ENCODE measurements around the gene LIN9.

LIN9 gene

GRCh38 chr1:226314055-226314454 is 5.1 kb upstream of the LIN9 start:
- H3K9me3 Mint-ChIP-seq: no peaks in the 10 kb centered on the region
- TF ChIP-seq, protein P1, sequence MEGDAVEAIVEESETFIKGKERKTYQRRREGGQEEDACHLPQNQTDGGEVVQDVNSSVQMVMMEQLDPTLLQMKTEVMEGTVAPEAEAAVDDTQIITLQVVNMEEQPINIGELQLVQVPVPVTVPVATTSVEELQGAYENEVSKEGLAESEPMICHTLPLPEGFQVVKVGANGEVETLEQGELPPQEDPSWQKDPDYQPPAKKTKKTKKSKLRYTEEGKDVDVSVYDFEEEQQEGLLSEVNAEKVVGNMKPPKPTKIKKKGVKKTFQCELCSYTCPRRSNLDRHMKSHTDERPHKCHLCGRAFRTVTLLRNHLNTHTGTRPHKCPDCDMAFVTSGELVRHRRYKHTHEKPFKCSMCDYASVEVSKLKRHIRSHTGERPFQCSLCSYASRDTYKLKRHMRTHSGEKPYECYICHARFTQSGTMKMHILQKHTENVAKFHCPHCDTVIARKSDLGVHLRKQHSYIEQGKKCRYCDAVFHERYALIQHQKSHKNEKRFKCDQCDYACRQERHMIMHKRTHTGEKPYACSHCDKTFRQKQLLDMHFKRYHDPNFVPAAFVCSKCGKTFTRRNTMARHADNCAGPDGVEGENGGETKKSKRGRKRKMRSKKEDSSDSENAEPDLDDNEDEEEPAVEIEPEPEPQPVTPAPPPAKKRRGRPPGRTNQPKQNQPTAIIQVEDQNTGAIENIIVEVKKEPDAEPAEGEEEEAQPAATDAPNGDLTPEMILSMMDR (IDR thresholded peaks at IDR 0.05; ENCODE audit: unreplicated experiment in 3 of 3): no peak
- peaks cover 7% of the 10 kb centered on the region for H3K27me3 Mint-ChIP-seq (ENCODE audit: low read depth)
- peaks cover 9% of the 10 kb centered on the region for H3K4me1 Mint-ChIP-seq
- H3K27ac Mint-ChIP-seq: no peak overlapping the region
- H3K4me3 Mint-ChIP-seq: no peak overlapping the region
- H3K36me3 Mint-ChIP-seq (ENCODE audit: low read depth): no peaks in the 10 kb centered on the region

- Mint-ChIP-seq H3K27me3 (ENCODE audit: low read depth) (peaks cover 7% of the 10 kb centered on the region), H3K27ac (no peak overlapping the region), H3K36me3 (ENCODE audit: low read depth) (no peaks in the 10 kb centered on the region), H3K4me1 (peaks cover 9% of the 10 kb centered on the region), H3K4me3 (no peak overlapping the region), H3K9me3 (no peaks in the 10 kb centered on the region)
- TF ChIP-seq, protein P1 (IDR thresholded peaks at IDR 0.05; ENCODE audit: unreplicated experiment in 3 of 3): no peak
These were observed 3.1 kb upstream of the LIN9 start for GRCh38 chr1:226312065-226312464.

DNA sequence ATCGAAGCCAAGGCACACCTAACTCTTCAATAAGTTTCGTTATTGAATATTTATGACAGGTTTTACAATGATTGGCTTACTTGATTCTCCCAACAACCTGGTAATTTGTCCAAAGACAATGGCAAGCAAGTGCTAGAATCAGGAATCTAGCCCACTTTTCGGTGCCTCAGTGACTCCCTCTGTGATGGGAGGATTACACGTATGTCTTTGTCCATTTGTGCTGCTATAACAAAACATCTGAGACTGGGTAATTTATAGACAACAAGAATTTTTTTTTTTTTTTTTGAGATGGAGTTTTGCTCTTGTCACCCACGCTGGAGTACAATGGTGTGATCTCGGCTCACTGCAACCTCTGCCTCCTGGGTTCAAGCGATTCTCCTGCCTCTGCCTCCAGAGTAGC is 2.4 kb upstream of the LIN9 start:
- H3K9me3 Mint-ChIP-seq: no peaks in the 10 kb centered on the region
- H3K27me3 Mint-ChIP-seq (ENCODE audit: low read depth): peaks cover 7% of the 10 kb centered on the region
- no peak overlapping the region for H3K27ac Mint-ChIP-seq
- H3K4me1 Mint-ChIP-seq: peaks cover 9% of the 10 kb centered on the region
- no peaks in the 10 kb centered on the region for H3K36me3 Mint-ChIP-seq (ENCODE audit: low read depth)
- H3K4me3 Mint-ChIP-seq: peak overlapping the region in 2 of 3 experiments; percentile 15 to 18
- TF ChIP-seq, protein P1 (IDR thresholded peaks at IDR 0.05; ENCODE audit: unreplicated experiment in 3 of 3): no peak

DNA sequence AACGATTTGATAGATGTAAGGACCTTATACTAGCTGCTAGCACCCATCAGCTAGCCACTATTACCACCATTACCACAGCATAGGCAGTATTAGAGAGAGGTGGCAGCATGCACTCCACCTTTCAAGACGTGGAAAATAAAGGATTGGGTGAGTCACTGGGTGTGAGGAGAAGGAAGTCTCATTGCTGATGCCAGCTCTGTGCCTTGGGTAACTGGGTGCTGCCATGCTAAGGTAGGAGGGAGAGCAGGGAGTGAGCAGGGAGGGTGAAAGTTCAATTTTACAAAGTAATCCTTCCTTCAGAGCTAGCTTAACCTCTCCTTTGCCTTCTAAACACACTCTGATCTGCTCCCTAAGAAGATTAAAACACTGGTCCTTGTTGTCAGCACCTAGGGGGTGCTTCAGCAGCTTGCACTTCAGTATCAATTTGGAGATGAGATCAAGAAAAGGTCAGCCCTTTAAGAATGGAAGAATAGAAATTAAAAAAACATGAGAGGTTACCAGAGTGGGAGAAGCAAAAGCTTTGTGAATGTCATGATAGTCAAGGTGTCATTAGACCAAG is 1.8 kb upstream of the LIN9 start:
- Mint-ChIP-seq H3K36me3 (ENCODE audit: low read depth) (no peaks in the 10 kb centered on the region), H3K27me3 (ENCODE audit: low read depth) (peaks cover 4% of the 10 kb centered on the region), H3K4me3 (peak overlapping the region; percentile 18 to 82 (median 76)), H3K4me1 (peaks cover 9% of the 10 kb centered on the region), H3K27ac (no peak overlapping the region), H3K9me3 (no peaks in the 10 kb centered on the region)
- TF ChIP-seq, protein P1 (IDR thresholded peaks at IDR 0.05; ENCODE audit: unreplicated experiment in 3 of 3): no peak

DNA sequence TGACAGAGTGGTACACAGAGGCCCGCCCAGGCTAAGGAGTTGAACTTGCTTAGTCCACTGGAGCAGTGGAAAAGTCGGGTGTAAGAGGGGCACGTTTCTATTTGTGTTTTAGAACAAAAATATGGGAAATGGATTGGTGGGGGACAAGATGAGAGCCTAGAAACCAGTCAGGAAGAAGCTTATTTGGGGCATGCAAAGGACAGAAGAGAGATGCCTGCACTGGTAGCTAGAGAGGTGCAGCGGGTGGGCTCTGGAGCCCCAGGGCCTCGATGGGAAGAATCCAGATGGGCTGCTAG is 1.2 kb upstream of the LIN9 start:
- peaks cover 9% of the 10 kb centered on the region for H3K4me1 Mint-ChIP-seq
- H3K9me3 Mint-ChIP-seq: no peaks in the 10 kb centered on the region
- H3K27me3 Mint-ChIP-seq (ENCODE audit: low read depth): no peaks in the 10 kb centered on the region
- peak overlapping the region; percentile 76 to 84 (median 82) for H3K4me3 Mint-ChIP-seq
- TF ChIP-seq, protein P1 (IDR thresholded peaks at IDR 0.05; ENCODE audit: unreplicated experiment in 3 of 3): no peak
- no peaks in the 10 kb centered on the region for H3K36me3 Mint-ChIP-seq (ENCODE audit: low read depth)
- H3K27ac Mint-ChIP-seq: peak overlapping the region; percentile 42 to 87 (median 85)

Data from nephron (organoid).